T-helper 9 cell (primary cell): ENCODE data around the gene CFD.
"Not testable (repeated sequence)": the region's sequence is repeated elsewhere in the genome, so short reads cannot be mapped to it uniquely, and the experiment has no call there.

ENCODE experiments used
- DNase-seq: peaks from one replicate; pipeline ENCODE4 v3.0.0-alpha.2; 2020

The CFD gene

DNA sequence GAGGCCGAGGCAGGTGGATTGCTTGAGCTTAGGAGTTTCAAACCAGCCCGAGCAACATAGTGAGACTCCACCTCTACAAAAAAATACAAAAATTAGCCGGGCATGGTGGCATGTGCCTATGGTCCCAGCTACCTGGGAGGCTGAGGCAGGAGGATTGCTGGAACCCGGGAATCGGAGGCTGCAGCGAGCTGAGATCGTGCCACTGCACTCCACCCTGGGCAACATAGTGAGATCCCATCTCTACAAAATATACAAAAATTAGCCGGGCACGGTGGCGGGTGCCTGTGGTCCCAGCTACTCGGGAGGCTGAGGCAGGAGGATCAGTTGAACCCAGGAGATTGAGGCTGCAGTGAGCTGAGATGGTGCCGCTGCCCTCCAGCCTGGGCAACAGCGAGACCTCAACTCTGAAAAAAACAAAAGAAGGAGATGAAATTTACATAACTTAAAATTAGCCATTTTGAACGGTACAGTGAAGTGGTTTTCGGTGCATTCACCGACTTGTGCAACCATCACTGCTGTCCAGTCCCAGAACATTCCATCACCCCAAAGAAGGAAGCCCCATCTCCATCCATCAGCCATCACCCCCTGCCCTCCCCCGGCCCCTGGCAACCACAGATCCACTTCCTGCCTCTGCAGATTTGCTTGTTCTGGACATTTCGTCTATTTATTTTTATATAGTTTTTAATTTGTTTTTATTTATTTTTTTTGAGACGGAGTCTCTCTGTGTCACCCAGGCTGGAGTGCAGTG, 33.4 kb upstream of the CFD start:
- DNase-seq = no peak

DNA sequence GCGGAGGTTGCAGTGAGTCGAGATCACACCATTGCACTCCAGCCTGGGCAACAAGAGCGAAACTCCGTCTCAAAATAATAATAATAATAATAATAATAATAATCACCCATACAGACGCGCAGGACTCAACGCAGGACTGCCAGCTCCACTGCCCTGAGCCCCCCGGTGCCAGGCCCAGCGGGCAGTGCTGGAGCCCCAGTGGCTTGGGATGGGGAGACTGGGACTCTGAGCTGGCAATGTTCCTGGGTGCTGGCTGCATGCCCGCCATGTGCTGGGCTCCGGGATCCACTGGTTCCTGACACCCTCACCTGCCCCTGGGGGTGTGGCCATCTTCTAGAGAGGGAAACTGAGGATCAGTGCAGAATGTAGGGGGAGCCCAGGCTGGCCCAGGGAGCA, 32.2 kb upstream of the CFD start:
- DNase-seq = no peak

DNA sequence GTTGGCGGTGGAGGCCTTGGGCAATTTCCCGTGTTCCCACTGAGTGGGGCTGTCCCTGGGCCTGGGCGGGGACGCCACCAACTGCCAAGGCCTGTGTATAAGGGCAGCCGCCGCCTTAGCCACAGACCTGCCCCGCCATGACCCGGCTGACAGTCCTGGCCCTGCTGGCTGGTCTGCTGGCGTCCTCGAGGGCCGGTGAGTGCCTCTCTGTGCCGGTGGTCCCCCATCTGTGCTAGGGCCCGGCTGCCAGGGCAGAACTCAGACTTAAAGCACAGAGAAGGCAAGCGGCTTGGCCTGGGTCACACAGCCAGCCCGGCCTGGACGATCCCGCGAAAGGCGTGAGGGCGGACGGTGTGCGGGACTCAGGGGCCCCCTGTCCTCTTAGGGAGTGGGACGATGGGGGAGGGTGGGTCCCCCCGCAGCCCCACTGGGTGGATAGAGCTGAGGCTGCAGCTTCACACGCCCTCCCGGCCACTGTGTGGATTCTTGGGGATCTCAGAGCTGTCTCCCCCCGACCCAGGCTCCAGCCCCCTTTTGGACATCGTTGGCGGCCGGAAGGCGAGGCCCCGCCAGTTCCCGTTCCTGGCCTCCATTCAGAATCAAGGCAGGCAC, 31.6 kb upstream of the CFD start, which contains the start of gene AZU1:
TSS of gene AZU1 (plus strand) at position 128 of the 612 bp plus-strand sequence. CDS start at position 138, 10 bp downstream.
- DNase-seq = no peak

DNA sequence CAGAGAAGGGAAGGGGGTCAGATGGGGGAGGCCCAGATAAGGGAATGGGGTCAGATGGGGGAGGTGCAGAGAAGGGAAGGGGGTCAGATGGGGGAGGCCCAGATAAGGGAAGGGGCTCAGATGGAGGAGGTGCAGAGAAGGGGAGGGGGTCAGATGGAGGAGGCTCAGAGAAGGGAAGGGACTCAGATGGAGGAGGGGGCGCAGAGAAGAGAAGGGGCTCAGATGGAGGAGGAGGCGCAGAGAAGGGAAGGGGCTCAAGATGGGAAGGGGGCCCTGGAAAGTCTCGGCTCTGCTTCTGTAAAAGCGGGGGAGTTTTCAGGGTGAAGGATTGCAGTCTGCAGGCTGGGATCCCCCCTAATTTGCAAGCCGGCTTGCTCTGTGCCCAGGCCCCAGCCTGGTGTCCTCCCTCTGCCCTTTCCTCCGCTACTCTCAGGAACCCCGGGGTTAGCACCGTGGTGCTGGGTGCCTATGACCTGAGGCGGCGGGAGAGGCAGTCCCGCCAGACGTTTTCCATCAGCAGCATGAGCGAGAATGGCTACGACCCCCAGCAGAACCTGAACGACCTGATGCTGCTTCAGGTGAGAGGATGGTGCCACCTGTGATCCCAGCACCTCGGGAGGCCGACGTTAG, 30.2 kb upstream of the CFD start:
- no peak for DNase-seq

DNA sequence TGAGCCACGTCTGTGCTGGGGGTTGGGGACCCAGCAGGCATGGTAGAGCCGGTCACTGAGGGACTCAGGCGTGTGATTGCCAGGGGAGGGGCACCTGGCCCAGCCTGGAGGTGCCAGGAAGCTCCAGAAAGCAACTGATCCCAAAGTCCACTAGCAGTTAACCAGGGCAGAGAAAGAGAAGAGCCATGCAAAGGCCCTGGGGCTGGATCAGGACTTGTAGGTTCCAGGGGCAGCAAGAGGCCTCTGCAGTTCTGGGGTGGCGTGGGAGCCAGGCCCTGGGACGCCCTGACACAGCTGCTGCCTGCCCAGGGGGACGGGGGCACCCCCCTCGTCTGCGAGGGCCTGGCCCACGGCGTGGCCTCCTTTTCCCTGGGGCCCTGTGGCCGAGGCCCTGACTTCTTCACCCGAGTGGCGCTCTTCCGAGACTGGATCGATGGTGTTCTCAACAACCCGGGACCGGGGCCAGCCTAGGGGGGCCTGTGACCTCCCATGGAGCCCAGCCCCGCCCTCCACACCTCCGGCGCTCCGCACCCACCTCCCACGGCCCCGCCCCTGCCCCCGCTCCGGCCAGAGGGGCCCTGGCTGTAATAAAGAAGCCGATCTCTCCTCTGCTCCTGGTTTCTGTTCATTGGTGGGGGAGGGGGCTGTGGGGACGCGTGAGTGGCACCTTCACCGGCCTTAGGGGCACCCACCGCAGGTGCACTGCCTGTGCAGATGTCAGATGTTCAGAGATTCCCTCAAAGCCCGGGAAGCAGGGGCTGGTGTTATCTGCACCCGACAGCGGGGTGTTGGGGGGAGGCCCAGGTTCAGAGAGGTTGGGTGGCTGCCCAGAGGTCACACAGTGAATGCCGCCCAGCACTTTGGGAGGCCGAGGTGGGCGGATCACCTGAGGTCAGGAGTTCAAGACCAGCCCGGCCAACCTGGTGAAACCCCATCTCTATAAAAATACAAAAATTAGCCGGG, 27.8 kb upstream of the CFD start:
- no peak for DNase-seq

DNA sequence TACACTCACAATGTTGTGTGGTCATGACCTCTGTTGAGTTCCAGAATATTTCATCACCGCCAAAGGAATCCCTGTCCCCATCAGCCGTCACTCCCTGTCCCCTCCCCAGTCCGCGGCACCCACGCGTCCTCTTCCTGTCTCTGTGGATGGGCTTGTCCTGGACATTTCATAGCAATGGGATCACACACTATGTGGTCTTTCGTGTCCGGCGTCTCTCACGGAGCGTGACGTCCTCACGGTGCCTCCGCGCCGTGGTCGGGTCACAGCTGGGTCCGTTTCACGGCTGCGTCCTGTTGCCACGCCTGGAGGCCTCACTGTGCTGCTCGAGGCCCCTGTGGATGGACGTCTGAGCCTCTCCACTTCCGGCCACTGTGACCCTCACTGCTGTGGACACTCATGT, 25.2 kb upstream of the CFD start:
- DNase-seq = no peak

DNA sequence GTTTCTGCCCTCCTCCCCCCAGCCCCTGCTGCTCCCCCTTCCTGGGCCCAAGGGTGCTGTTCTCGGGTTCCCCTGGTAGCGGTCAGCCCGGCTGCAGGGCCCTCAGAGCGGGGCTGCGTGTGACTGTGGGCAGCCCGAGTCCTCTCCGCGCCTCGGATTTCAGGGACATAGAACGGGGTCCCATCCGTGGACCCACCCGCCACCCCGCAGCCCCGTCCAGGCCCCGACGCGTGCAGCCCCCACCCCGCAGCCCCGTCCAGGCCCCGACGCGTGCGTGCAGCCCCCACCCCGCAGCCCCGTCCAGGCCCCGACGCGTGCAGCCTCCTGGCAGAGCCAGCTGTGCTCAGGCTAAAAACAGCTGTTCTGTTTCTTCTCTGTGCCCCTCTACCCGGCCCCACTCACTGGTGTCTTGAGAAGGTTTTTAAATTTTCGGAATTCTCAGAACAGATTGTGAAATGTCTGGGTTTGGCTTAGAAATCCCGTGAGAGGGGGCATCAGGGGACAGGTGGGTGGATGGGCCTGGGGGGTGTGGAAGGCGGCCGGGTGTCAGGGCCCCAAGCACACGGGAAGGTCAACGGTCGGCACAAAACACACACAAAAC, 24.2 kb upstream of the CFD start:
- DNase-seq = no peak

DNA sequence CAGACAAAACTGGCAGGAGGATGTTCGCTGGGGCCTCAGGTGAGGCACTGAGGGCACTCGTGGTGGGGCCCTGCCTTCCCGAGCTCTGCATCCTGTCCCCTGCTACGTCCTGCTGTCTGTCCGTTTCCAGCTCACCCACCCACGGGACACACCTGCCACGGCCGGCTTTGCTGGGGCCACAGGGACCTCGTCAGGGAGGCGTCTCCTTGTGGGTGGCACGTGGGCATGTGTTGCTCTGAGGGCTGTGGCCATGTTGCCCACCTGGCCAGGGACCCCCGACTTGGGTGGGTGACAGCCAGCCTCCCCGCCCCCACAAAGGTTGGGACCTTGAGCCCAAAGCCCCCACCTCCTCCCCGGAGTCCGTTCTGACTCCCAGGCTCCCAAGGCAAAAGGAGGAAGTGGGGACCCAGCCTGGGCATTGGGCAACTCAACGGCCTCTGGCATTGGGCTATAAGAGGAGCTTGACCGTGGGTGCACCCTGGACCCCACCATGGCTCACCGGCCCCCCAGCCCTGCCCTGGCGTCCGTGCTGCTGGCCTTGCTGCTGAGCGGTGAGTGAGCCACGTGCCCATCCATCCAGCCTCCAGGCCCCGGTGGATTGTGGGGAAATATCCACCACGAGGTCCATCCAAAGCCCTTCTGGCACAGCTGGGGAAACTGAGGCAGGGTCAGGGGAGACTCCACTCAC, 18.8 kb upstream of the CFD start, which contains the start of gene PRTN3:
TSS of gene PRTN3 (plus strand) at position 481 of the 688 bp plus-strand sequence. CDS start at position 491, 10 bp downstream.
- no peak for DNase-seq

DNA sequence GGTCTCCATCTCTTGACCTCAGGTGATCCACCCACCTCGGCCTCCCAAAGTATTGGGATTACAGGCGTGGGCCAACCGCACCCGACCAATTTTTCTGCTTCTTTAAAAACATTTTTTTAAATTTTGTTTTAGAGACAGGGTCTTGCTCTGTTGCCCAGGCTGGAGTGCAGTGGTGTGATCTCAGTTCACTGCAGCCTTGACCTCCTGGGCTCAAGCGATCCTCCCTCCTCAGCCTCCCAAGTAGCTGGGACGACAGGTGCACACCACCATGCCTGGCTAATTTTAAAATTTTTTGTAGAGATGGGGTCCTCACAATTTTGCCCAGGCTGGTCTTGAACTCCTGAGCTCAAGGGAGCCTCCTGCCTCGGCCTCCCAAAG, 16.7 kb upstream of the CFD start:
- DNase-seq = not testable (repeated sequence)

DNA sequence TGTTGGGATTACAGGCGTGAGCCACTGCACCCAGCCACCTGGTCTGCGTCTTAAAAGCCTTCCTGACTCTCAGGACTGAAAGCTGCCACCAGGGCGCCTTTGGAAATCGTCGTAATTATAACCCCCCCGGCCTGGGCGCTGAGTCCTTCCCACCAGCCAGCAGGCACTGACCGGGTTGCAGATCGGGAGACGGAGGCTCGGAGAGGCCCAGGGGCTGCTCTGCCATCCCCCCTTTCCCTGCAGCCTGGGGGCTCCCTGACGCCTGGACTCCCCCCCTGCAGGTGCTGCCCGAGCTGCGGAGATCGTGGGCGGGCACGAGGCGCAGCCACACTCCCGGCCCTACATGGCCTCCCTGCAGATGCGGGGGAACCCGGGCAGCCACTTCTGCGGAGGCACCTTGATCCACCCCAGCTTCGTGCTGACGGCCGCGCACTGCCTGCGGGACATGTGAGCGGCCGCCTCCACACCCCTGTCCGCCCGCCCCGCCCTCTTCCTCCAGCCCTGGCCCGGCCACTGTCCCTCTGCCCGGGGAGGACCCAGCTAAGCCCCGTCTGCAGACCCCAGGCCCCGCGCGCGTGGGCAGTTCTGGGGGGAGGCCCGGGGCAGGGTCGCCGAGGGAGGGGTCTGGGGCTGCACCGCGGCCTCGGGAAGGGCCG, 16.2 kb upstream of the CFD start:
- DNase-seq = no peak

DNA sequence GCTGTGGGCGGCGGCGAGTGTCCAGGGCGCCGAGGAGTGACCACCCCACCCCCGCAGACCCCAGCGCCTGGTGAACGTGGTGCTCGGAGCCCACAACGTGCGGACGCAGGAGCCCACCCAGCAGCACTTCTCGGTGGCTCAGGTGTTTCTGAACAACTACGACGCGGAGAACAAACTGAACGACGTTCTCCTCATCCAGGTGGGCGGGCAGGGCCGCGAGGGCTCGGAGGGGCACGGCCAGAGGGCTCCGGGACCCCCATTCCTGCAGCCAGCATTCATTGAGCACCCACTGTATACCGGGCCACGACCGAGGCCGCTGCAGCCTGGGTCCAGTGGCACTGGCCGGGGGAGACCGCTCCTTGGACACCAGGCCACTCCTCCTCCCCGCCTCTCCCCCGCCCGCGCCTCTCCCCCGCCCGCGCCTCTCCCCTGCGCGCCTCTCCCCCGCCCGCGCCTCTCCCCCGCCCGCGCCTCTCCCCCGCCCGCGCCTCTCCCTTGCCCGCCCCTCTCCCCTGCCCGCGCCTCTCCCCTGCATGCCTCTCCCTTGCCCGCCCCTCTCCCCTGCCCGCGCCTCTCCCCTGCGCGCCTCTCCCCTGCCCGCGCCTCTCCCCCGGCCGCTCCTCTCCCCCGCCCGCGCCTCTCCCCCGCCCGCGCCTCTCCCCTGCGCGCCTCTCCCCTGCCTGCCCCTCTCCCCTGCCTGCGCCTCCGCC, 15.5 kb upstream of the CFD start:
- no peak for DNase-seq

DNA sequence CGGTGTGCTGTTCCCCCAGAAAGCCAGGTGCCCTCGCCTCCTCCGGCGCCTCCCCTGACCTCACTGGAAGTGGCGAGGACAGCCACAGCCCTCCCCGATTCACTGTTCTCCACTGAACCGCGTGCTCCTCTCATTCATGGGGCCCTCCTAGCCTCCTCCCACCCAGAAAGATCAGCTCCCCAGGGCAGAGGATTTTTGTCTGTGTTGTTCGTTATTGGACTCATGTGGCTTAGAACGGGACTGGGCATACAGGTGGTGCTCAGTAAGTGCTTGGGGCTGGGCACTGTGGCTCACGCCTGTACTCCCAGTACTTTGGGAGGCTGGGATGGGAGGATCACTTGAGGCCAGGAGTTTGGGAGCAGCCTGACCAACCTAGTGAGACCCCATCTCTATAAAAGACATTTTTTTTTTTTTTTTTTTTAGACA, 14.9 kb upstream of the CFD start:
- DNase-seq = no peak

DNA sequence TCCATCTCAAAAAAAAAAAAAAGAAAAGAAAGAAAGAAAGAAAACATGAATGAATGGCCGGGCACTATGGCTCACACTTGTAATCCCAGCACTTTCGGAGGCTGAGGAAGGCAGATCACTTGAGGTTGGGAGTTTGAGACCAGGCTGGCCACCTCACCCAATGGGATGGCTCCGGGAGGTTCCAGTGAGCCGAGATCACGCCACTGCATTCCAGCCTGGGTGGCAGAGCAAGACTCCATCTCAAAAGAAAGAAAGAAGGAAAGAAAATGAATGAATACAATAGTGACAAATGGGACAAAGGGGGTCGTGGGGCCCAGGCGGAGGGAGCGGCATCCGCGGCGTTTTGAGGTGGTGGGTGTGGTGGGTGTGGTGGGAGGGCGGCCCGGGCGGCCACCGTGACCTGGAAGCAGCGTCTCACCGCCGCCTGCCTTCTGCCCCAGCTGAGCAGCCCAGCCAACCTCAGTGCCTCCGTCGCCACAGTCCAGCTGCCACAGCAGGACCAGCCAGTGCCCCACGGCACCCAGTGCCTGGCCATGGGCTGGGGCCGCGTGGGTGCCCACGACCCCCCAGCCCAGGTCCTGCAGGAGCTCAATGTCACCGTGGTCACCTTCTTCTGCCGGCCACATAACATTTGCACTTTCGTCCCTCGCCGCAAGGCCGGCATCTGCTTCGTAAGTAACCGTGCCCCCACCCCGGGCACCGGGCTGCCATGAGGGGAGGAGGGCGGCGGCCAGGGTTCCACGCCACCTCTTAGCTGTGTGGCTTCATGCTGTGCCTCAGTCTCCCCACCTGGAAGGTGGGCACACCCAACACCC, 13.6 kb upstream of the CFD start:
- DNase-seq = no peak

DNA sequence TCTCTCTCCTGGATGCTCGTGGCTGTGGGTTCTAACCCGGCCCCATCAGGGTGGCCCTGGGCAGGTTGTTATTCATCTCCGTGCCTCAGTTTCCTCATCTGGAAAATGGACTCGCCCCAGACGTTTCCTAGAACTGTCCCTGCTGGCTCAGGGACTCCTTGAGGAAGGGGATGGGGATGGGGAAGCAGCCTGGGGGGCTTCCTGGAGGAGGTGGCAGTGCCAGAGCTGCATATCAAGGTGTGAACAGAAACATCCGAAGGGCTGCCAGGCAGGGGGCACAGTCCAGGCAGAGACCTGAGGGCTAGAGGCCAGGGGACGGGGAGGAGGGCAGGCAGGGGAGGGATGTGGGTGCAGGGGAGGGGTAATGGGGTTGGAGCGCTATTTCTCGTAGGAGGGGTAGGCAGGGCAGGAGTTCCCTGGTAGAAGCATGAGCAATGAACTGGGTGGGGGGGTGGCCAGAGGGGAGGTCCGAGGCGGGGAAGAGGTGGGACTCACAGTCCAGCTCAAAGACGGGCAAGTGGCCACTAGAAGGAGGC, 11.0 kb upstream of the CFD start:
- DNase-seq = no peak

DNA sequence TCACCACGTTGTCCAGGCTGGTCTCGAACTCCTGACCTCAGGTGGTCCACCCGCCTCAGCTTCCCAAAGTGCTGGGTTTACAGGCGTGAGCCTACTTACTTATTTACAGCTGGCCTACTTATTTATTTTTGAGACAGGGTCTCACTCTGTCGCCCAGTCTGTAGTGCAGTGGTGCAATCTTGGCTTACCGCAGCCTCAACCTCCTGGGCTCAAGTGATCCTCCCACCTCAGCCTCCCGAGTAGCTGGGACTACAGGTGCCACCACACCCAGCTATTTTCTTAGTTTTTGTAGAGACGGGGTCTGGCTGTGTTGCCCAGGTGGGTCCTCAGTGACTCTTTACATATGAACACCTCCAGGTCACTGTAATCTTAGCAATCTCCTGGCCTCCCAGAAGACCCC, 10.3 kb upstream of the CFD start:
- DNase-seq = not testable (repeated sequence)

DNA sequence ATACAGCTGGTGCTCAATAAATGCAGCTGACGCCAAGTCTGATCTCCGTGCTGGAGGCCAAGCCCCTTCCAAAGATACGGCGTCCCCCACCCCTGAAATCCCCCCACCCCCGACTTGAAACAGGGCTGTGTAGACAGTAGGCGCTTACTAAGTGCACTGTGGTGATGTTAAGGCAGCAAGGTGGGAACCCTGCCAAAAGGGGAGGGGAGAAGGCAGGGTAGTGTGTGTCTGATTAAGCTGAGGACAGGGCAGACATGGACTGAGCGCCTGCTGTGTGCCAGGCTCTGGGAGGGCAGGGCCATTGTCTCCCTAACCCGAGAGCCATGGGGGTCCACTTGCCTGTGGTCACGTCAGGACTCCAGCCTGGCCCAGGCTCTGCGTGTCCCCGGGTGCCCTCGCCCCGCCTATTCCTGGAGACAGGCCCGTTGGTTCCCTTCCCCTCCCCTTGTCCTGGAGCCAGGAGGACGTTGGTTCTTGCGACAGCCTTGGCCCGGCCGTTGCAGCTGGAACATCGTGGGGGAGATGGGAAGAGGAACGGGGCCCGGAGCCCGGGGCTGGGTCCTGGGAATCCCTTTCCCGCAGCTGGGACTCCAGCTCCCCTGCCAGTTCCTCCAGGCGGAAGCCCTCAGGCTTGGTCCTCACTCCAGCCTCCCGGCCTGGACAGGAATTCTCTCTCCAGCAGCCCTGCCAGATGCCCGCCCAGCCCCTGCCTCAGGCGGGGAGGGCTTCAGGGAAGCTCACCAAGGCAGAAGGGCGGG, 9.1 kb upstream of the CFD start:
- DNase-seq = no peak

DNA sequence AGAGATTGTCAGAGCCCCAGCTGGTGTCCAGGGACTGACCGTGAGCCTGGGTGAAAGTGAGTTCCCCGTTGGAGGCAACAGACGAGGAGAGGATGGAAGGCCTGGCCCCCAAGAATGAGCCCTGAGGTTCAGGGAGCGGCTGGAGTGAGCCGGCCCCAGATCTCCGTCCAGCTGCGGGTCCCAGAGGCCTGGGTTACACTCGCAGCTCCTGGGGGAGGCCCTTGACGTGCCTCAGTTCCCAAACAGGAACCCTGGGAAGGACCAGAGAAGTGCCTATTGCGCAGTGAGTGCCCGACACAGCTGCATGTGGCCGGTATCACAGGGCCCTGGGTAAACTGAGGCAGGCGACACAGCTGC, 8.5 kb upstream of the CFD start:
- DNase-seq = no peak

DNA sequence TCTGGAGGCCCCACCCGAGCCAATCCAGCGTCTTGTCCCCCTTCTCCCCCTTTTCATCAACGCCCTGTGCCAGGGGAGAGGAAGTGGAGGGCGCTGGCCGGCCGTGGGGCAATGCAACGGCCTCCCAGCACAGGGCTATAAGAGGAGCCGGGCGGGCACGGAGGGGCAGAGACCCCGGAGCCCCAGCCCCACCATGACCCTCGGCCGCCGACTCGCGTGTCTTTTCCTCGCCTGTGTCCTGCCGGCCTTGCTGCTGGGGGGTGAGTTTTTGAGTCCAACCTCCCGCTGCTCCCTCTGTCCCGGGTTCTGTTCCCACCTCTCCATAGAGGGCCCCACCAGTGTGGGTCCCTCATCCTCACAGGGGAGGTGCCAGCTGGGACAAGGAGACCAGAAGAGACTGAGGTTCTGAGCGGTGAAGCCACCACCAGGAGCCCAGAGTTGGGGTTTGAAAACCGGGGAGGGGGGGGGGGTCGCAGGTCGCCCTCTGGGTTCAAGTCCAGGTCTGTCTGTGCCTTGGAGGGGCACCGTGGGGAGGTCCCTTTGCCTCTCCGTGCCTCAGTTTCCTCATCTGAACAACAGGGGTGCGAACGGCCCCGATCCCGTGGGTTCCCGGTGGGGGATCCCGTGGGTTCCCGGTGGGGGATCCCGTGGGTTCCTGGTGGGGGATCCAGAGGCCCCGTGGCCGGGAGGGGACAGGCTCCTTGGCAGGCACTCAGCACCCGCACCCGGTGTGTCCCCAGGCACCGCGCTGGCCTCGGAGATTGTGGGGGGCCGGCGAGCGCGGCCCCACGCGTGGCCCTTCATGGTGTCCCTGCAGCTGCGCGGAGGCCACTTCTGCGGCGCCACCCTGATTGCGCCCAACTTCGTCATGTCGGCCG, 7.1 kb upstream of the CFD start, which contains the start of gene ELANE:
TSS of gene ELANE (plus strand) at position 168 of the 878 bp plus-strand sequence. CDS start at position 194, 26 bp downstream.
- no peak for DNase-seq
